ENCODE results near the gene SIPA1L2.
A peak's percentile ranks its signal among the peaks of the same experiment; 100 is the strongest.

The SIPA1L2 gene

GRCh38 chr1:232648316-232648715 lies 18.4 kb upstream of the SIPA1L2 start:
- DNase-seq = no peak

- no peak for DNase-seq
Observed at GRCh38 chr1:232644209-232644608, 14.3 kb upstream of the SIPA1L2 start.

- DNase-seq = no peak
Observed at GRCh38 chr1:232643251-232643650, 13.3 kb upstream of the SIPA1L2 start.

GRCh38 chr1:232641507-232641906 lies 11.6 kb upstream of the SIPA1L2 start:
- DNase-seq = no peak

GRCh38 chr1:232636799-232637198 lies 6.9 kb upstream of the SIPA1L2 start:
- DNase-seq = no peak

- peak; percentile 50 for DNase-seq
Observed at GRCh38 chr1:232635778-232636356, 5.9 kb upstream of the SIPA1L2 start.

- DNase-seq = no peak
Observed at GRCh38 chr1:232635279-232635678, 5.3 kb upstream of the SIPA1L2 start.

GRCh38 chr1:232634096-232634495 lies 4.2 kb upstream of the SIPA1L2 start:
- DNase-seq = no peak

GRCh38 chr1:232630894-232631195 lies 912 bp upstream of the SIPA1L2 start:
- no peak for DNase-seq

- DNase-seq = no peak
Observed at GRCh38 chr1:232629250-232630046, 485 bp downstream of the SIPA1L2 start.

- no peak for DNase-seq
Observed at GRCh38 chr1:232628335-232629249, 1.3 kb downstream of the SIPA1L2 start.

GRCh38 chr1:232627645-232628334 lies 2.1 kb downstream of the SIPA1L2 start:
- no peak for DNase-seq

GRCh38 chr1:232627171-232627570 lies 2.8 kb downstream of the SIPA1L2 start:
- DNase-seq = no peak

GRCh38 chr1:232626452-232626851 lies 3.5 kb downstream of the SIPA1L2 start:
- no peak for DNase-seq

- DNase-seq = no peak
Observed at GRCh38 chr1:232625319-232625868, 4.5 kb downstream of the SIPA1L2 start.

- no peak for DNase-seq
Observed at GRCh38 chr1:232624546-232625281, 5.2 kb downstream of the SIPA1L2 start.

GRCh38 chr1:232622981-232623380 lies 7.0 kb downstream of the SIPA1L2 start:
- DNase-seq = no peak

GRCh38 chr1:232622378-232622777 lies 7.6 kb downstream of the SIPA1L2 start:
- no peak for DNase-seq

- DNase-seq = no peak
Observed at GRCh38 chr1:232621050-232621449, 8.9 kb downstream of the SIPA1L2 start.

- DNase-seq = no peak
Observed at GRCh38 chr1:232620356-232620969, 9.5 kb downstream of the SIPA1L2 start.

- DNase-seq = no peak
Observed at GRCh38 chr1:232617237-232617636, 12.7 kb downstream of the SIPA1L2 start.

Measured in hematopoietic multipotent progenitor cell treated with erythropoietin and hydrocortisone succinate and interleukin-3 and kit ligand, for 8 days (in vitro differentiated cells).